Neural cell (in vitro differentiated cells): ENCODE results near the gene CCNG2.

Source experiments
- SMC3 ChIP-seq: fragments of 450-650 bp; conservative IDR thresholded peaks from 2 replicates; pipeline ENCODE4 v1.6.1; 2014; ENCODE audit warnings: antibody characterized with exemption, mild to moderate bottlenecking, moderate library complexity; ENCODE audit not compliant: poor library complexity
- TAF1 ChIP-seq: IDR thresholded peaks from 2 replicates; pipeline ENCODE4 v1.6.1; 2012; ENCODE audit warnings: low read depth

- TF ChIP-seq TAF1 (no peak), SMC3 (no peak)
Measured at GRCh38 chr4:77199701-77200100, 42.7 kb downstream of the CCNG2 start.
